Stimulated activated memory B cell treated with anti-CD40 and anti-IgM and Interleukin-4, amounts not matched to agents 10 μg/mL and 1 μg/mL and 100 μg/mL, for 72 hours (primary cell): Measurements from ENCODE around the gene ANGEL1.

Source experiments
- ATAC-seq: fragments of 150-1000 bp; cut with Tn5 transposase; 2 replicates; pipeline ENCODE4 v1.10.0; 2021
- H3K27ac Mint-ChIP-seq: one replicate; pipeline ENCODE4 v1.8.0; 2022; ENCODE audit warnings: mild to moderate bottlenecking, mixed read lengths
- H3K27me3 Mint-ChIP-seq: one replicate; pipeline ENCODE4 v1.8.0; 2022; ENCODE audit warnings: mixed read lengths
- H3K36me3 Mint-ChIP-seq: one replicate; pipeline ENCODE4 v1.8.0; 2022; ENCODE audit warnings: mixed read lengths
- H3K4me1 Mint-ChIP-seq: one replicate; pipeline ENCODE4 v1.8.0; 2022; ENCODE audit warnings: mixed read lengths
- H3K4me3 Mint-ChIP-seq: one replicate; pipeline ENCODE4 v1.8.0; 2022; ENCODE audit warnings: mild to moderate bottlenecking, moderate library complexity, mixed read lengths
- H3K9me3 Mint-ChIP-seq: one replicate; pipeline ENCODE4 v1.8.0; 2022; ENCODE audit warnings: mixed read lengths

The ANGEL1 gene

GRCh38 chr14:76752744-76753143 is 59.9 kb downstream of the ANGEL1 start:
- no peak for ATAC-seq
- no peaks in the 10 kb centered on the region for H3K4me1 Mint-ChIP-seq
- H3K27ac Mint-ChIP-seq, result no peak overlapping the region
- H3K27me3 Mint-ChIP-seq, result peaks cover 18% of the 10 kb centered on the region
- H3K36me3 Mint-ChIP-seq, result no peaks in the 10 kb centered on the region
- H3K4me3 Mint-ChIP-seq, result no peak overlapping the region
- no peaks in the 10 kb centered on the region for H3K9me3 Mint-ChIP-seq

GRCh38 chr14:76742966-76743365 is 69.7 kb downstream of the ANGEL1 start:
- Mint-ChIP-seq H3K36me3 (peaks cover 14% of the 10 kb centered on the region), H3K27me3 (peaks cover 51% of the 10 kb centered on the region), H3K27ac (no peak overlapping the region), H3K4me1 (no peaks in the 10 kb centered on the region), H3K9me3 (peaks cover 15% of the 10 kb centered on the region), H3K4me3 (no peak overlapping the region)
- no peak for ATAC-seq

GRCh38 chr14:76742185-76742584 is 70.5 kb downstream of the ANGEL1 start:
- H3K36me3 Mint-ChIP-seq, result peaks cover 14% of the 10 kb centered on the region
- ATAC-seq, result no peak
- H3K4me1 Mint-ChIP-seq, result no peaks in the 10 kb centered on the region
- H3K27ac Mint-ChIP-seq, result no peak overlapping the region
- no peak overlapping the region for H3K4me3 Mint-ChIP-seq
- H3K27me3 Mint-ChIP-seq, result peaks cover 51% of the 10 kb centered on the region
- peaks cover 15% of the 10 kb centered on the region for H3K9me3 Mint-ChIP-seq

DNA sequence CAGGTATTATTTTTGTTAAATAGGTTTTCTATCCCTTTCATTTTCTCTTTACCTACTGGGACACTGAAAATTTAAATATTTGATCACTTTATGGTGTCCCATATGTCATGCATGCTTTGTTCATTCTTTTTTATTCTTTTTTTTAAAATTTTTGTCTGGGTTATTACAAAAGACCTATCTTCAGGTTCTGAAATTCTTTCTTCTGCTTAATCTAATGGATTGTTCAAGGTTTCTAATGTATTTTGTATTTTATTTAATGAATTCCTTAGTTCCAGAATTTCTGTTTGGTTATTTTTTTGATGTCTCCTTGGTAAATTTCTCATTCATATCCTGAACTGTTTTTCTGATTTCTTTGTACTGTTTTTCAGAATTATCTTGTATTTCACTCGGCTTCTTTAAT is 71.6 kb downstream of the ANGEL1 start:
- H3K4me3 Mint-ChIP-seq, result no peak overlapping the region
- peaks cover 14% of the 10 kb centered on the region for H3K36me3 Mint-ChIP-seq
- peaks cover 19% of the 10 kb centered on the region for H3K9me3 Mint-ChIP-seq
- no peak for ATAC-seq
- peaks cover 51% of the 10 kb centered on the region for H3K27me3 Mint-ChIP-seq
- H3K4me1 Mint-ChIP-seq, result no peaks in the 10 kb centered on the region
- no peak overlapping the region for H3K27ac Mint-ChIP-seq
